Measurements from ENCODE around the gene PRDM16.

PRDM16 gene

GRCh38 chr1:3268281-3268680 lies 199.3 kb downstream of the PRDM16 start:
- in situ Hi-C loops (cut with HindIII; ENCODE audit: low pct_unique_long_range_greater_than_20kb, low sequenced_read_pairs): no loop called here
- TF ChIP-seq JUND (IDR thresholded peaks at IDR 0.05; ENCODE audit: low read depth): no peak

DNA sequence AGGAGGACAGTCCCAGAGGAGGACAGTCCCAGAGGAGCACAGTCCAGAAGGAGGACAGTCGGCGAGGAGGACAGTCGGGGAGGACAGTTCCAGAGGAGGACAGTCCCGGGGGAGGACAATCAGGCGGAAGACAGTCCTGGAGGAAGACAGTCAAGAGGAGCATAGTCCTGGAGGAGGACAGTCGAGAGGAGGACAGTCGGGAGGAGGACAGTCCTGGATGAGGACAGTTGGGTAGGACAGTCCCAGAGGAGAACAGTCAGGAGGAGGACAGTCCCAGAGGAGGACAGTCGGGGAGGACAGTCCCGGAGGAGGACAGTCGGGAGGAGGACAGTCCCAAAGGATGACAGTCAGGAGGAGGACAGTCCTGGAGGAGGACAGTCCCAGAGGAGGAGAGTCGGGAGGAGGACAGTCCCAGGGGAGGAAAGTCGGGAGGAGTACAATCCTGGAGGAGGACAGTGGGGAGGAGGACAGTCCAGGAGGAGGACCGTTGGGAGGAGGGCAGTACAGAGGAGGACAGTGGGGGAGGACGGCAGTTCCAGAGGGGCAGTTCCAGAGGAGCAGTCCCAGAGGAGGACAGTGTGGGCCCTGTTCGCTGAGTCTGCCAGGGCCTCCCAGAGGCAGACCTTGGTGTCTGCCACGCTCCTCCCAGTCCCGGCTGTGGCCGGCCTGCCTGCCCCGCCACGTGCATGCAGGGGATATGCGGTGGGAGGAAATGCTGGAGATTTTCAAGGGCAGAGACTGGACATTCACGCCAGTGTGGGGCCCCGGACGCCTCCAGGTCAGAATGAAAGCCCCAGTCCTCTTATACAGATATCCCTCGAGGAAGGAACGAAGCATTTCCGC lies 201.6 kb downstream of the PRDM16 start:
- in situ Hi-C loops (cut with HindIII; ENCODE audit: low pct_unique_long_range_greater_than_20kb, low sequenced_read_pairs): no loop called here
- TF ChIP-seq JUND (IDR thresholded peaks at IDR 0.05; ENCODE audit: low read depth): no peak

More at GRCh38 chr1:3268281-3268680, 199.3 kb downstream of the PRDM16 start:
- DNase-seq (ENCODE audit: low read depth in 1 of 2, low spot score in 1 of 2): no peak

DNA sequence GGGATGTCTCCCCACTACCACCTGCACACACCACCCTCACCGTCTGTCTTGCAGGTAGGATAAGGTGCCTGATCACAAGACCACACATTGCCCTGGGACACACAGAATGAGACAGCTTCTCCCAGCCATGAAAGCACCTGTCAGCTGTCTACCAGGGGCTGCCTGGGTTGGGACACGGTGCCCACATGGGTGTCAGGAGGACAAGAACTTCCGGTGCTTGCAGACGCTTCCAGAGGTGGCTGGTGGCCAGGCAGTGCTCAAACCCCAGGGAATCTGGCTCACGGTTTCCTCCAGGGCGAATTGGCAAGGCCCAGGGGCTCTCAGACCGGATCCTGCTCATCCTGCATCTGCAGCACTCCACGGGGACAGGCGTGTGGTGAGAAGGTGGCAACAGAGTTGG lies 202.9 kb downstream of the PRDM16 start:
- no peak for DNase-seq (ENCODE audit: low read depth in 1 of 2, low spot score in 1 of 2)
- no peak for TF ChIP-seq JUND (IDR thresholded peaks at IDR 0.05; ENCODE audit: low read depth)
- in situ Hi-C loops (cut with HindIII; ENCODE audit: low pct_unique_long_range_greater_than_20kb, low sequenced_read_pairs): no loop called here

More for the DNA sequence above, 201.6 kb downstream of the PRDM16 start:
- DNase-seq (ENCODE audit: low read depth in 1 of 2, low spot score in 1 of 2): no peak

GRCh38 chr1:3272321-3273045 lies 203.5 kb downstream of the PRDM16 start:
- in situ Hi-C loops (cut with HindIII; ENCODE audit: low pct_unique_long_range_greater_than_20kb, low sequenced_read_pairs): no loop called here

GRCh38 chr1:3273447-3273846 lies 204.4 kb downstream of the PRDM16 start:
- no peak for TF ChIP-seq JUND (IDR thresholded peaks at IDR 0.05; ENCODE audit: low read depth)
- DNase-seq (ENCODE audit: low read depth in 1 of 2, low spot score in 1 of 2): no peak
- in situ Hi-C loops (cut with HindIII; ENCODE audit: low pct_unique_long_range_greater_than_20kb, low sequenced_read_pairs): no loop called here

More at GRCh38 chr1:3272321-3273045, 203.5 kb downstream of the PRDM16 start:
- TF ChIP-seq JUND (IDR thresholded peaks at IDR 0.05; ENCODE audit: low read depth): no peak
- no peak for DNase-seq (ENCODE audit: low read depth in 1 of 2, low spot score in 1 of 2)

DNA sequence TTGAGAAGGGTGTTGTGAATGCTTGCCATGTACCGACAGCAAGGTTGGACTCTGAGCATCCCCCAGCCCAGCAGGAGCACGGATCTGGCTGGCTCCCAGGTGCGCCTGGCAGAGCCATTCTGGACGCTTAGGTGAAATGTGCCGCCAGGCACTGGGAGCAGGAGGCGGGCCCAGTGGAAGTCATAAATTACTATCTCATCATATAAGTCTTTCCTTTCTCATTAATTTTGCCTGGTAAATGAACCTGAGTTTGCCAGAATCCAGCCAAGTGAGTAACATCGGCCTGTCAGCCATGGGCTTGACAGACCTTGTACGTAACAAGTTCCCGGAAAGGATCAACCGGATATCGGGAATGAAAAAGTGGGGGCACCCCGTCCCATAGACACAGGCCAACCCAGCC lies 206.0 kb downstream of the PRDM16 start:
- no peak for DNase-seq (ENCODE audit: low read depth in 1 of 2, low spot score in 1 of 2)
- no peak for TF ChIP-seq JUND (IDR thresholded peaks at IDR 0.05; ENCODE audit: low read depth)
- in situ Hi-C loops (cut with HindIII; ENCODE audit: low pct_unique_long_range_greater_than_20kb, low sequenced_read_pairs): no loop called here

- no peak for DNase-seq (ENCODE audit: low read depth in 1 of 2, low spot score in 1 of 2)
- in situ Hi-C loops (cut with HindIII; ENCODE audit: low pct_unique_long_range_greater_than_20kb, low sequenced_read_pairs): no loop called here
- TF ChIP-seq JUND (IDR thresholded peaks at IDR 0.05; ENCODE audit: low read depth): no peak
These were observed 206.7 kb downstream of the PRDM16 start for GRCh38 chr1:3275471-3276340.

DNA sequence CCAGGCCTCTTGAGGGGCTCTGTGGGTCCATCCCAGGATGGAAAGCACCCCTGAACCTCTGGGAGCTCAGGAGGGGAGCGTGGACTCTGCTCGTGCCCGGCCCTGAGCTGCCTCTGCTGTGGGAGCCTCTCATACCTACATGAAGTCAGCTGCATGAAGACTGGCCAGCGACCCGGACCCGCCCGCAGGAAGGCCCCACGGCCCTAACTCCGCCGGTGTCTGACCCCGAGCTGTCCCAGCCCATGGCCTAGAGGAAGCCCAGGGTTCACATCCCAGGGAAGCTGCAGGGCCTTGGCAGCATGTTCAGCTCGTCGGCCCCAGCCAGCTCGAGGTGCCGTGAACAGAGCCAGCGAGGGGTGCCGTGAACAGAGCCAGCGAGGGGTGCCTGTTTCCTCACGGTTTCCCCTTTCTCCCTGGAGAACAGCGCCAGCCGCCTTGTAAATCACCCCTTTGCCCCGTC lies 207.4 kb downstream of the PRDM16 start:
- in situ Hi-C loops (cut with HindIII; ENCODE audit: low pct_unique_long_range_greater_than_20kb, low sequenced_read_pairs): no loop called here
- no peak for TF ChIP-seq JUND (IDR thresholded peaks at IDR 0.05; ENCODE audit: low read depth)
- no peak for DNase-seq (ENCODE audit: low read depth in 1 of 2, low spot score in 1 of 2)

DNA sequence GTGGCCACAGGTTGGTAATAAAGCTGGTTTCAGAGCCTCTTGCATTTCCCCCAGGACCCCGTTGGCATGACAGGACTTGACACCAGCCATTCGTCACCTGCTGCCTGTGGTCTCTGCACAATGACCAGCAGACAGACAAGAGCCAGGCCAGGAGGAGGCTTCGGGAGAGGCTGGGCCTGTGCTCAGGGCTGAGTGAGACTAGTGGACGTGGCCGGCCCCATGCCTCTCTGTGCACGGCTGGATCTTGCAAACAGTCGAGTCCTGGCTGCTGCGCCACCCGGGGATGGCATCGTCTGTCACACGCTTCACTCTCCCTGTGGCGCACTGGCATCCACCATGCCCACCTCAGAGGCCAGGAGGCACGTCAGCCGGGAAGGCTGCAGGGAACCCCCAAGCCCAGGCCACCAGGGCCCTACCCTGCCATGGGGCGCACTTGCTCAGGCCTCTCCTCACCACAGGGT lies 208.0 kb downstream of the PRDM16 start:
- in situ Hi-C loops (cut with HindIII; ENCODE audit: low pct_unique_long_range_greater_than_20kb, low sequenced_read_pairs): no loop called here
- TF ChIP-seq JUND (IDR thresholded peaks at IDR 0.05; ENCODE audit: low read depth): no peak
- DNase-seq (ENCODE audit: low read depth in 1 of 2, low spot score in 1 of 2): no peak

- TF ChIP-seq JUND (IDR thresholded peaks at IDR 0.05; ENCODE audit: low read depth): no peak
- no peak for DNase-seq (ENCODE audit: low read depth in 1 of 2, low spot score in 1 of 2)
- in situ Hi-C loops (cut with HindIII; ENCODE audit: low pct_unique_long_range_greater_than_20kb, low sequenced_read_pairs): no loop called here
These were observed 208.6 kb downstream of the PRDM16 start for GRCh38 chr1:3277623-3278022.

DNA sequence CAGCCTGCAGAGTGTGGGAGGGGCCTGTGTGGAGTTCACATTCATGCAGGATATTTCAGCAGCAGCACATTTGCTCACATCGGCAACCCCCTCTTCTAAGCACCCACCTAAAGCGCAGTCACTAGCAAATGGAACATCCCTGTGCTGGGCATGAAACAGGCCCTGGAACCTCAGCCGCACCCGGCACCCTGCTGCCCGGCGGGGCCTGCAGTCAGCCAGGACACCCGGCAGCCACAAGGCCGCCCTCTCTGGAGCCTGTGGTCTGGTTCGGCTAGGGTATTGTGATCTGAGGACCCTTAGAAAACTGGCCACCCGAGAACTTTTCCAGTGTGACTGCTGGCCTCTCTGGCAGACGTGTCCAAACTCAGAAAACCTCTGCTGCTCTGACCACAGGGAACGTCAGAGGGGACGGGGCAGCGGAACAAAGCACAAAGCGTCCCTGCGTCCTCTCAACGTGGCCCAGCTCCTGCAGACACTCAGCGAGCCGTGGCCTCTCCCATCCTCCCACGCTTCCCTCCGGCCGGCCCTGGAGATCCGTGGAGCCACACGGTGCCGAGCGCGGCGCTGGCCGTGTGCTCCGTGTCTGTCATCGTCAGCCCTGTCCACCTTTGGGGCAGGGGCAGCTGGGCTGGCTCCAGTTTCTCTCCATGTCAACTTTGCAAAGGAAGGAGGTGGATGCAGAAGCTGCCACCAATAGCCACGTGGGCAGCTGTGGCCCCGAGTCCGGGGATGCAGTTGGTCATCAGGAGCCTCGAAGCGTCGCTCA lies 209.6 kb downstream of the PRDM16 start:
- DNase-seq (ENCODE audit: low read depth in 1 of 2, low spot score in 1 of 2): no peak
- TF ChIP-seq JUND (IDR thresholded peaks at IDR 0.05; ENCODE audit: low read depth): no peak
- in situ Hi-C loops (cut with HindIII; ENCODE audit: low pct_unique_long_range_greater_than_20kb, low sequenced_read_pairs): no loop called here

- DNase-seq (ENCODE audit: low read depth in 1 of 2, low spot score in 1 of 2): no peak
- TF ChIP-seq JUND (IDR thresholded peaks at IDR 0.05; ENCODE audit: low read depth): no peak
- in situ Hi-C loops (cut with HindIII; ENCODE audit: low pct_unique_long_range_greater_than_20kb, low sequenced_read_pairs): no loop called here
These were observed 210.1 kb downstream of the PRDM16 start for GRCh38 chr1:3279182-3279470.

Measured in T47D (cell line).